ENCODE measurements around the gene SERPINB10.

DNA sequence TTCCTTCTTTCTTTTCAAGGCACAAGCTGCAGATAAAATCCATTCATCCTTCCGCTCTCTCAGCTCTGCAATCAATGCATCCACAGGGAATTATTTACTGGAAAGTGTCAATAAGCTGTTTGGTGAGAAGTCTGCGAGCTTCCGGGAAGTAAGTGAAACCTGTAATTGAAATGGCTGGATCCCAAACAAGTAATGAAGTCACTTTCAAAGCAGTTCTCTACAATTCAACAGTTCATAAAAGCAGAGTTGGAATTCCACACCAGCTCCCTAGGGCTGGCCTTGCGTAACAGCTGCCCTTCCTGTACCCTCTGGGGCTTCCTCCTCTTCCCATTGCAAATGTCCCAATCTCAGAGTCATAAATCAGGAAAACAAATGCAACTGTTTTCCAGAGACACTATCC lies 10.7 kb upstream of the SERPINB10 start:
- TF ChIP-seq, protein P1, sequence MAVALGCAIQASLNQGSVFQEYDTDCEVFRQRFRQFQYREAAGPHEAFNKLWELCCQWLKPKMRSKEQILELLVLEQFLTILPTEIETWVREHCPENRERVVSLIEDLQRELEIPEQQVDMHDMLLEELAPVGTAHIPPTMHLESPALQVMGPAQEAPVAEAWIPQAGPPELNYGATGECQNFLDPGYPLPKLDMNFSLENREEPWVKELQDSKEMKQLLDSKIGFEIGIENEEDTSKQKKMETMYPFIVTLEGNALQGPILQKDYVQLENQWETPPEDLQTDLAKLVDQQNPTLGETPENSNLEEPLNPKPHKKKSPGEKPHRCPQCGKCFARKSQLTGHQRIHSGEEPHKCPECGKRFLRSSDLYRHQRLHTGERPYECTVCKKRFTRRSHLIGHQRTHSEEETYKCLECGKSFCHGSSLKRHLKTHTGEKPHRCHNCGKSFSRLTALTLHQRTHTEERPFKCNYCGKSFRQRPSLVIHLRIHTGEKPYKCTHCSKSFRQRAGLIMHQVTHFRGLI (tag by site-specific recombination; IDR thresholded peaks at IDR 0.05): no peak
- TF ChIP-seq, protein P2, sequence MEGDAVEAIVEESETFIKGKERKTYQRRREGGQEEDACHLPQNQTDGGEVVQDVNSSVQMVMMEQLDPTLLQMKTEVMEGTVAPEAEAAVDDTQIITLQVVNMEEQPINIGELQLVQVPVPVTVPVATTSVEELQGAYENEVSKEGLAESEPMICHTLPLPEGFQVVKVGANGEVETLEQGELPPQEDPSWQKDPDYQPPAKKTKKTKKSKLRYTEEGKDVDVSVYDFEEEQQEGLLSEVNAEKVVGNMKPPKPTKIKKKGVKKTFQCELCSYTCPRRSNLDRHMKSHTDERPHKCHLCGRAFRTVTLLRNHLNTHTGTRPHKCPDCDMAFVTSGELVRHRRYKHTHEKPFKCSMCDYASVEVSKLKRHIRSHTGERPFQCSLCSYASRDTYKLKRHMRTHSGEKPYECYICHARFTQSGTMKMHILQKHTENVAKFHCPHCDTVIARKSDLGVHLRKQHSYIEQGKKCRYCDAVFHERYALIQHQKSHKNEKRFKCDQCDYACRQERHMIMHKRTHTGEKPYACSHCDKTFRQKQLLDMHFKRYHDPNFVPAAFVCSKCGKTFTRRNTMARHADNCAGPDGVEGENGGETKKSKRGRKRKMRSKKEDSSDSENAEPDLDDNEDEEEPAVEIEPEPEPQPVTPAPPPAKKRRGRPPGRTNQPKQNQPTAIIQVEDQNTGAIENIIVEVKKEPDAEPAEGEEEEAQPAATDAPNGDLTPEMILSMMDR (tag by site-specific recombination; IDR thresholded peaks at IDR 0.05): no peak
- TF ChIP-seq SCRT2 (tag by site-specific recombination; IDR thresholded peaks at IDR 0.05): no peak
- no peak for TF ChIP-seq ZNF335 (tag by site-specific recombination; conservative IDR thresholded peaks at IDR 0.05)

All from HEK293 (cell line).